GM12878 (cell line): ENCODE data around the gene TRIM25. TPM values are rescaled to one million over a fixed set of nuclear protein-coding genes. Genes with fewer than 3 reads are reported as not detected.

Source experiments
- ATAC-seq: fragments of 200-7000 bp; cut with Tn5 transposase; 3 replicates; pipeline ENCODE4 v1.9.1; 2020; ENCODE audit warnings: mild to moderate bottlenecking, moderate library complexity
- BruUV-seq: library from RNA; stranded (reverse); fragments of 400-500 nt; replicated peaks from 2 replicates; lab custom pipeline; 2021; lab: Mats Ljungman, UMichigan
- CTCF ChIA-PET: fragments of 300-600 bp; sonication (Branson Sonifier 250); formaldehyde crosslinking; extraction: SDS; loops from one replicate; lab custom pipeline; 2021; ENCODE audit warnings: inconsistent platforms; lab: Yijun Ruan, JAX
- POLR2A ChIA-PET: fragments of 350-600 bp; formaldehyde crosslinking; extraction: SDS; loops from one replicate; lab custom pipeline; 2021; ENCODE audit warnings: inconsistent platforms; lab: Charles Lee
- RAD21 ChIA-PET: fragments of 300-600 bp; sonication (Branson Sonifier 250); formaldehyde crosslinking; loops from one replicate; lab custom pipeline; 2023; ENCODE audit warnings: antibody characterized with exemption; ENCODE audit not compliant: unreplicated experiment; lab: Charles Lee
- SMC1A ChIA-PET: fragments of 300-600 bp; sonication (Branson Sonifier 250); formaldehyde crosslinking; loops from one replicate; lab custom pipeline; 2023; ENCODE audit not compliant: unreplicated experiment, uncharacterized antibody; lab: Charles Lee
- DNase-seq: peaks from one replicate; pipeline ENCODE4 v3.0.0-alpha.2; 2011; ENCODE audit warnings: low read depth, low spot score
- FAIRE-seq: peaks from 3 replicates; lab custom pipeline; 2011; peaks lifted over from hg19 to GRCh38; lab: Jason Lieb, UNC
- H2AFZ ChIP-seq: 2 replicates; pipeline ENCODE4 v1.6.0; 2011; ENCODE audit warnings: low read depth, low read length, control low read depth; ENCODE audit not compliant: control insufficient read depth
- H3K27ac ChIP-seq: 2 replicates; pipeline ENCODE4 v1.5.1; 2011; ENCODE audit warnings: control low read depth; ENCODE audit not compliant: control insufficient read depth, insufficient read depth
- H3K27me3 ChIP-seq, 2 experiments: replicated peaks in 1 of 2; 2 replicates each; pipeline versions ENCODE4 v1.6.0 to v1.6.1; 2011; ENCODE audit warnings: low read length in 1 of 2; ENCODE audit not compliant: control insufficient read depth in 2 of 2, insufficient read depth in 2 of 2
- H3K36me3 ChIP-seq, 2 experiments: 2 replicates each; pipeline ENCODE4 v1.5.1; 2011; ENCODE audit warnings: low read length in 1 of 2; ENCODE audit not compliant: control insufficient read depth in 2 of 2, insufficient read depth in 2 of 2
- H3K4me1 ChIP-seq: 2 replicates; pipeline ENCODE4 v1.6.1; 2011; ENCODE audit warnings: mild to moderate bottlenecking, low read length, moderate library complexity, mixed read lengths; ENCODE audit not compliant: control insufficient read depth, insufficient read depth
- H3K4me2 ChIP-seq: 2 replicates; pipeline ENCODE4 v1.6.0; 2011; ENCODE audit warnings: control low read depth; ENCODE audit not compliant: control insufficient read depth, insufficient read depth
- H3K4me3 ChIP-seq: fragments of 200-600 bp; sonication (generic); 2 replicates; pipeline ENCODE4 v1.5.1; 2016
- H3K79me2 ChIP-seq: 2 replicates; pipeline ENCODE4 v1.6.0; 2011; ENCODE audit warnings: low read length; ENCODE audit not compliant: control insufficient read depth, insufficient read depth
- H3K9ac ChIP-seq: 2 replicates; pipeline ENCODE4 v1.8.0; 2011; ENCODE audit warnings: low read length, control low read depth, mixed read lengths; ENCODE audit not compliant: control insufficient read depth, insufficient read depth
- H3K9me3 ChIP-seq: replicated peaks from 3 replicates; pipeline ENCODE4 v1.5.1; 2011; ENCODE audit warnings: mild to moderate bottlenecking, low read length; ENCODE audit not compliant: control insufficient read depth, insufficient read depth
- H4K20me1 ChIP-seq: 2 replicates; pipeline ENCODE4 v1.6.0; 2011; ENCODE audit not compliant: control insufficient read depth, insufficient read depth
- BHLHE40 ChIP-seq, 2 experiments: fragments of 450-650 bp in 1 of 2; IDR thresholded peaks; 2 replicates each; pipeline ENCODE4 v1.6.1; 2011 to 2017; ENCODE audit warnings: low read depth in 2 of 2, borderline replicate concordance in 1 of 2, improper control_type of control experiment in 1 of 2, low read length in 1 of 2, mild to moderate bottlenecking in 1 of 2
- CBX5 ChIP-seq: sonication (generic); IDR thresholded peaks from 2 replicates; pipeline ENCODE4 v1.6.1; 2016; ENCODE audit warnings: low read depth, moderate library complexity, mild to moderate bottlenecking, inconsistent platforms
- DPF2 ChIP-seq: fragments of 450-650 bp; IDR thresholded peaks from 2 replicates; pipeline ENCODE4 v1.6.1; 2017; ENCODE audit warnings: mild to moderate bottlenecking
- EGR1 ChIP-seq, 2 experiments: IDR thresholded peaks; 1 replicate in 1 of 2; 2 replicates in 1 of 2; pipeline ENCODE4 v1.6.1; 2011 to 2012; ENCODE audit warnings: low read depth in 2 of 2, low read length in 2 of 2, borderline replicate concordance in 1 of 2, mild to moderate bottlenecking in 1 of 2, moderate library complexity in 1 of 2
- ESRRA ChIP-seq: IDR thresholded peaks from 2 replicates; pipeline ENCODE4 v1.6.1; 2012; ENCODE audit warnings: mild to moderate bottlenecking, low read length, improper control_type of control experiment
- GABPA ChIP-seq: IDR thresholded peaks from 2 replicates; pipeline ENCODE4 v1.6.1; 2014; ENCODE audit warnings: antibody characterized with exemption, low read depth, mild to moderate bottlenecking, inconsistent platforms
- HSF1 ChIP-seq: fragments of 150-350 bp; IDR thresholded peaks from 2 replicates; pipeline ENCODE4 v1.6.1; 2014; ENCODE audit warnings: mild to moderate bottlenecking, low read depth, low read length
- MEF2B ChIP-seq: fragments of 450-650 bp; IDR thresholded peaks from 2 replicates; pipeline ENCODE4 v1.6.1; 2018; ENCODE audit warnings: mild to moderate bottlenecking, moderate library complexity; ENCODE audit not compliant: partially characterized antibody, poor library complexity, severe bottlenecking
- MTA3 ChIP-seq: IDR thresholded peaks from 2 replicates; pipeline ENCODE4 v1.6.1; 2012; ENCODE audit warnings: low read length, inconsistent platforms, borderline replicate concordance
- NRF1 ChIP-seq: conservative IDR thresholded peaks from 2 replicates; pipeline ENCODE4 v1.6.1; 2011; ENCODE audit warnings: mild to moderate bottlenecking, low read depth, low read length, improper control_type of control experiment
- PML ChIP-seq: IDR thresholded peaks from 2 replicates; pipeline ENCODE4 v1.6.1; 2012; ENCODE audit warnings: low read length, inconsistent platforms
- POLR2A ChIP-seq: IDR thresholded peaks from 2 replicates; pipeline ENCODE4 v1.6.1; 2011; ENCODE audit warnings: low read depth, mild to moderate bottlenecking, low read length
- SMARCA5 ChIP-seq: fragments of 450-650 bp; IDR thresholded peaks from 2 replicates; pipeline ENCODE4 v1.6.1; 2017; ENCODE audit warnings: mild to moderate bottlenecking
- SUZ12 ChIP-seq: fragments of 200-600 bp; sonication (generic); IDR thresholded peaks from one replicate; pipeline ENCODE4 v1.6.1; 2018; ENCODE audit warnings: antibody characterized with exemption, mild to moderate bottlenecking; ENCODE audit not compliant: unreplicated experiment
- TCF12 ChIP-seq: IDR thresholded peaks from 2 replicates; pipeline ENCODE4 v1.6.1; 2011; ENCODE audit warnings: low read depth, mild to moderate bottlenecking, low read length
- WRNIP1 ChIP-seq: IDR thresholded peaks from 2 replicates; pipeline ENCODE4 v1.6.1; 2011; ENCODE audit warnings: low read depth, low read length, improper control_type of control experiment, borderline replicate concordance
- ZNF207 ChIP-seq: fragments of 450-650 bp; IDR thresholded peaks from 2 replicates; pipeline ENCODE4 v1.6.1; 2014; ENCODE audit warnings: antibody characterized with exemption, mild to moderate bottlenecking, borderline replicate concordance
- ZNF384 ChIP-seq: IDR thresholded peaks from 2 replicates; pipeline ENCODE4 v1.6.1; 2012; ENCODE audit warnings: low read depth, mild to moderate bottlenecking, low read length, improper control_type of control experiment, borderline replicate concordance
- WGBS: methylation state at CpG from one replicate; pipeline ENCODE4 v1.1.6; 2016; ENCODE audit warnings: low lambda C conversion rate; ENCODE audit not compliant: insufficient replicate concordance, insufficient coverage; ENCODE audit errors: missing lambda C conversion rate; 5-methylcytosine and 5-hydroxymethylcytosine counted together
- in situ Hi-C: fragments of 300-500 bp; cut with MboI; formaldehyde crosslinking; loops from 9 replicates; pipeline ENCODE4 v1.14.3; 2018; ENCODE audit warnings: mixed read lengths
- intact Hi-C: fragments of 100-400 bp; cut with micrococcal nuclease; formaldehyde crosslinking; loops from one replicate; pipeline ENCODE4 v1.14.2; 2022; ENCODE audit not compliant: unreplicated experiment
- polyA plus RNA-seq, 11 experiments: library from polyadenylated mRNA; depleted of rRNA in 4 of 11; unstranded in 6 of 11; stranded (reverse) in 5 of 11; fragments of >200 nt; fragmentation: Nextera tagmentation in 4 of 11; fragmentation: Illumina TruSeq in 1 of 11; extraction: Ambion mirVana in 4 of 11; extraction: Trizol in 1 of 11; gene quantifications; 1 replicate in 1 of 11; 2 replicates in 10 of 11; pipeline versions ENCODE4 v1.2.1 to v1.2.3, GENCODE V29; 2011 to 2016; ENCODE audit warnings: inconsistent platforms in 2 of 11, missing spikeins in 2 of 11, low read depth in 1 of 11
- total RNA-seq, 4 experiments: library from RNA; depleted of rRNA in 3 of 4; stranded (reverse); fragments of >200 nt in 3 of 4; fragmentation: Illumina TruSeq in 1 of 4; extraction: Trizol in 1 of 4; gene quantifications; 2 replicates each; pipeline versions ENCODE4 v1.2.1 to v1.2.3, GENCODE V29; 2013 to 2021
- TF ChIP-seq, protein P1 (sequence below): fragments of 450-650 bp; formaldehyde crosslinking; IDR thresholded peaks from 2 replicates; pipeline ENCODE4 v1.5.0; 2022; ENCODE audit warnings: mild to moderate bottlenecking, missing genetic modification characterization

The TRIM25 gene
- total and polyA plus RNA-seq, 10 of the 15 experiments (the other 5 are each of a cell fraction or from before 2014, with no cell fraction given): 10.5 to 123 (median 51.3) TPM

GRCh38 chr17:56890390-56890789 lies 23.5 kb downstream of the TRIM25 start (continued):
- TF ChIP-seq, protein P1, sequence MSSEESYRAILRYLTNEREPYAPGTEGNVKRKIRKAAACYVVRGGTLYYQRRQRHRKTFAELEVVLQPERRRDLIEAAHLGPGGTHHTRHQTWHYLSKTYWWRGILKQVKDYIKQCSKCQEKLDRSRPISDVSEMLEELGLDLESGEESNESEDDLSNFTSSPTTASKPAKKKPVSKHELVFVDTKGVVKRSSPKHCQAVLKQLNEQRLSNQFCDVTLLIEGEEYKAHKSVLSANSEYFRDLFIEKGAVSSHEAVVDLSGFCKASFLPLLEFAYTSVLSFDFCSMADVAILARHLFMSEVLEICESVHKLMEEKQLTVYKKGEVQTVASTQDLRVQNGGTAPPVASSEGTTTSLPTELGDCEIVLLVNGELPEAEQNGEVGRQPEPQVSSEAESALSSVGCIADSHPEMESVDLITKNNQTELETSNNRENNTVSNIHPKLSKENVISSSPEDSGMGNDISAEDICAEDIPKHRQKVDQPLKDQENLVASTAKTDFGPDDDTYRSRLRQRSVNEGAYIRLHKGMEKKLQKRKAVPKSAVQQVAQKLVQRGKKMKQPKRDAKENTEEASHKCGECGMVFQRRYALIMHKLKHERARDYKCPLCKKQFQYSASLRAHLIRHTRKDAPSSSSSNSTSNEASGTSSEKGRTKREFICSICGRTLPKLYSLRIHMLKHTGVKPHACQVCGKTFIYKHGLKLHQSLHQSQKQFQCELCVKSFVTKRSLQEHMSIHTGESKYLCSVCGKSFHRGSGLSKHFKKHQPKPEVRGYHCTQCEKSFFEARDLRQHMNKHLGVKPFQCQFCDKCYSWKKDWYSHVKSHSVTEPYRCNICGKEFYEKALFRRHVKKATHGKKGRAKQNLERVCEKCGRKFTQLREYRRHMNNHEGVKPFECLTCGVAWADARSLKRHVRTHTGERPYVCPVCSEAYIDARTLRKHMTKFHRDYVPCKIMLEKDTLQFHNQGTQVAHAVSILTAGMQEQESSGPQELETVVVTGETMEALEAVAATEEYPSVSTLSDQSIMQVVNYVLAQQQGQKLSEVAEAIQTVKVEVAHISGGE (CRISPR knock-in tag): no peak
- no peak for TF ChIP-seq DPF2
- TF ChIP-seq MEF2B: no peak
- no peak for TF ChIP-seq ZNF384
- no peak for TF ChIP-seq NRF1
- TF ChIP-seq ESRRA: no peak

DNA sequence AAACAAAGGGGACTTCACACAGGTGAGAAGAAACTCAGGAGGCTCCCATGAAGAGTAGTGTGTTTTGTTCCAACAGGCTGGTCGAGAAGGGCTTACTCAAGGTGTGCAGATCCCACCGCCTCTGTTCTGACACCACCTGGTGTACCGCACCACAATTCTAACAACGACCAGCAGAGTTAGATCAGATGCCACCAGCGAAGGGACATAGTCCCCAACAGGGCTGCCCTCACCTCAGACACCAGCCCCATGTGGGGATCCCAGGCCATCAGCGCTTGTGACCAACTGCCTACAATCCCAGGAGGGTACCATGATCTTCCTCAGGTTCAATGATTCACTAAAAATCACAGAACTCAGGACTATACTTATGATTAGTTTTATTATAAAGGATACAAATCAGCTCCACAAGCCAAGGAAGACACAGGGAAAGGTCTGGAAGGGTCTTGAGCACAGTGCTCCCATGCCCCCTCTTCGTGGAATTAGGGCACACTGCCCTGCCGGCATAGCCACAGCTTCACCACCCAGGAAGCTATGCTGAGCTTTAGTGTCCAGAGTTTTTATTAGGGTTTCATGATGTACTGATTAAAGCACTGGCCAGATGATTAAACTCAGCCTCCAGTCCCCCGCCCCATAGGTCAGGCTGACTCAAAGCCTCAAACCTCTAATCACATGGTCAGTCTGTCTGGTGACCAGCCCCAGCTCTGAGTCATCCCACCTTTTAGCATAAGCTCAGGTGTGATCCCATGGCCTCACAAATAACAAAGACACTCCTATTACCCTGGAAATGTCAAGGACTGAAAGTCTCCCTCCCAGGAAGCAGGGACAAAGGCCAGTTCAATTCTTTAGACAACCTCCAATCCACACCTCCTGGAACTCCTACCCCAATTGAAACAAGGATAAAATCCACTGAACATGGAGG lies 26.0 kb downstream of the TRIM25 start:
- ChIA-PET SMC1A (no interaction called here), CTCF (interaction anchor here (1.0 to 1.2 kb wide), 2 partner anchors 52 to 68 kb away, joined by 3 to 4 read pairs; no protein-coding TSS in a partner anchor), RAD21 (no interaction called here), POLR2A (no interaction called here)
- TSS peak; percentile 43 for BruUV-seq
- no peak overlapping the region for H3K4me3 ChIP-seq
- intact Hi-C loops: no loop called here
- H3K9me3 ChIP-seq: peaks cover 22% of the 10 kb centered on the region; the same call in 2 of the 3 replicates
- 98% methylated on average over 9 of the region's 9 CpGs for WGBS
- no peaks in the 10 kb centered on the region for H3K79me2 ChIP-seq
- no peak overlapping the region for H3K4me2 ChIP-seq
- H3K4me1 ChIP-seq: peaks cover 6% of the 10 kb centered on the region
- peaks cover 27 to 38% of the 10 kb centered on the region in 2 experiments for H3K36me3 ChIP-seq
- in situ Hi-C loops: no loop called here
- peak; percentile 11; the same call in 2 of the 3 replicates for ATAC-seq
- no peak for FAIRE-seq
- H2AFZ ChIP-seq: no peak overlapping the region
- H4K20me1 ChIP-seq: no peaks in the 10 kb centered on the region
- no peak for DNase-seq
- H3K27ac ChIP-seq: no peak overlapping the region; the same call in 1 of the 2 replicates
- H3K27me3 ChIP-seq: no peaks in the 10 kb centered on the region
- H3K9ac ChIP-seq: no peak overlapping the region
- TF ChIP-seq ZNF207 (no peak), TCF12 (no peak), POLR2A (peak; percentile 60), PML (no peak), GABPA (no peak), EGR1 (IDR thresholded peaks at IDR 0.05; ENCODE audit: borderline replicate concordance in 1 of 2, low read depth in 2 of 2, low read length in 2 of 2) (no peak), SMARCA5 (no peak), SUZ12 (no peak), HSF1 (no peak), MTA3 (no peak), CBX5 (0 out of 2 replicates have a peak, but pooled peaks have one; percentile 34), DPF2 (no peak), BHLHE40 (IDR thresholded peaks at IDR 0.05; ENCODE audit: borderline replicate concordance in 1 of 2, low read depth in 2 of 2, low read length in 1 of 2) (no peak), WRNIP1 (no peak)
